ENCODE measurements around the gene LAMA2. TPM values are rescaled to one million over a fixed set of nuclear protein-coding genes. Genes with fewer than 3 reads are reported as not detected.

The LAMA2 gene
- total RNA-seq, 3 donors from 2014 or later (not counting 1 experiment from before 2014, with no cell fraction given), result 2.1 to 5.3 (median 3.6) TPM

- no peaks in the 10 kb centered on the region for H3K9me3 Mint-ChIP-seq
- peaks cover 0 to 5% of the 10 kb centered on the region in 2 donors for H3K27me3 Mint-ChIP-seq (ENCODE audit: low read depth in 2 of 2)
- 100% methylated on average over 1 of the region's 2 CpGs for WGBS (ENCODE audit: insufficient coverage)
- H3K27ac Mint-ChIP-seq, result no peak overlapping the region
- no peak for TF ChIP-seq CTCF (IDR thresholded peaks at IDR 0.05)
- H3K4me3 ChIP-seq (ENCODE audit: low read length), result no peak overlapping the region
- H3K27me3 ChIP-seq (ENCODE audit: control insufficient read depth, insufficient read depth, low read length), result no peaks in the 10 kb centered on the region
- H3K36me3 ChIP-seq (ENCODE audit: control insufficient read depth, insufficient read depth, low read length), result peaks cover 2% of the 10 kb centered on the region
- ATAC-seq (no peak), DNase-seq (no peak)
- peaks cover 14% of the 10 kb centered on the region for H3K36me3 Mint-ChIP-seq
- no peaks in the 10 kb centered on the region for H3K9me3 ChIP-seq (ENCODE audit: control insufficient read depth, insufficient read depth, low read length)
- intact Hi-C loops (cut with micrococcal nuclease), result no loop called here
- H3K4me1 Mint-ChIP-seq, result no peaks in the 10 kb centered on the region
- no peak overlapping the region for H3K4me3 Mint-ChIP-seq
- no peaks in the 10 kb centered on the region for H3K4me1 ChIP-seq (ENCODE audit: control insufficient read depth, insufficient read depth, low read length)
- no peak overlapping the region for H3K27ac ChIP-seq (ENCODE audit: low read length)
Measured at GRCh38 chr6:129515004-129515403, 632.1 kb downstream of the LAMA2 start.

- intact Hi-C loops (cut with micrococcal nuclease), result no loop called here
- no peaks in the 10 kb centered on the region for H3K9me3 Mint-ChIP-seq
- Histone ChIP-seq H3K4me1 (ENCODE audit: control insufficient read depth, insufficient read depth, low read length) (no peaks in the 10 kb centered on the region), H3K27ac (ENCODE audit: low read length) (no peak overlapping the region), H3K36me3 (ENCODE audit: control insufficient read depth, insufficient read depth, low read length) (peaks cover 2% of the 10 kb centered on the region), H3K9me3 (ENCODE audit: control insufficient read depth, insufficient read depth, low read length) (no peaks in the 10 kb centered on the region), H3K4me3 (ENCODE audit: low read length) (no peak overlapping the region), H3K27me3 (ENCODE audit: control insufficient read depth, insufficient read depth, low read length) (no peaks in the 10 kb centered on the region)
- H3K36me3 Mint-ChIP-seq, result peaks cover 6% of the 10 kb centered on the region
- TF ChIP-seq CTCF (IDR thresholded peaks at IDR 0.05), result no peak
- DNase-seq (no peak), ATAC-seq (no peak)
- H3K27ac Mint-ChIP-seq, result no peak overlapping the region
- WGBS (ENCODE audit: insufficient coverage), result 96% methylated on average over 3 of the region's 3 CpGs
- no peak overlapping the region for H3K4me3 Mint-ChIP-seq
- H3K4me1 Mint-ChIP-seq, result no peaks in the 10 kb centered on the region
- peaks cover 0 to 5% of the 10 kb centered on the region in 2 donors for H3K27me3 Mint-ChIP-seq (ENCODE audit: low read depth in 2 of 2)
Measured at GRCh38 chr6:129516005-129516404, 633.1 kb downstream of the LAMA2 start.

- Mint-ChIP-seq H3K27ac (no peak overlapping the region), H3K4me1 (no peaks in the 10 kb centered on the region), H3K9me3 (no peaks in the 10 kb centered on the region), H3K4me3 (no peak overlapping the region), H3K36me3 (no peaks in the 10 kb centered on the region), H3K27me3 (ENCODE audit: low read depth in 2 of 2) (no peaks in the 10 kb centered on the region)
- Histone ChIP-seq H3K9me3 (ENCODE audit: control insufficient read depth, insufficient read depth, low read length) (no peaks in the 10 kb centered on the region), H3K36me3 (ENCODE audit: control insufficient read depth, insufficient read depth, low read length) (peaks cover 2% of the 10 kb centered on the region), H3K4me1 (ENCODE audit: control insufficient read depth, insufficient read depth, low read length) (no peaks in the 10 kb centered on the region), H3K27me3 (ENCODE audit: control insufficient read depth, insufficient read depth, low read length) (no peaks in the 10 kb centered on the region), H3K27ac (ENCODE audit: low read length) (no peak overlapping the region), H3K4me3 (ENCODE audit: low read length) (no peak overlapping the region)
- no peak for TF ChIP-seq CTCF (IDR thresholded peaks at IDR 0.05)
- intact Hi-C loops (cut with micrococcal nuclease), result no loop called here
- DNase-seq (no peak), ATAC-seq (no peak)
- WGBS (ENCODE audit: insufficient coverage), result no CpG with 5 or more reads among the region's 1 CpG
Measured at GRCh38 chr6:129516787-129517186, 633.8 kb downstream of the LAMA2 start.

GRCh38 chr6:129517288-129517687 lies 634.4 kb downstream of the LAMA2 start:
- no peak for ATAC-seq
- no peak overlapping the region for H3K27ac ChIP-seq (ENCODE audit: low read length)

More at GRCh38 chr6:129517288-129517687, 634.4 kb downstream of the LAMA2 start:
- Histone ChIP-seq H3K4me3 (ENCODE audit: low read length) (no peak overlapping the region), H3K9me3 (ENCODE audit: control insufficient read depth, insufficient read depth, low read length) (no peaks in the 10 kb centered on the region), H3K27me3 (ENCODE audit: control insufficient read depth, insufficient read depth, low read length) (no peaks in the 10 kb centered on the region), H3K36me3 (ENCODE audit: control insufficient read depth, insufficient read depth, low read length) (peaks cover 2% of the 10 kb centered on the region), H3K4me1 (ENCODE audit: control insufficient read depth, insufficient read depth, low read length) (no peaks in the 10 kb centered on the region)
- no peak for DNase-seq
- TF ChIP-seq CTCF (IDR thresholded peaks at IDR 0.05), result no peak
- H3K9me3 Mint-ChIP-seq, result no peaks in the 10 kb centered on the region
- no peak overlapping the region for H3K4me3 Mint-ChIP-seq
- no peak overlapping the region for H3K27ac Mint-ChIP-seq
- intact Hi-C loops (cut with micrococcal nuclease), result no loop called here
- H3K4me1 Mint-ChIP-seq, result no peaks in the 10 kb centered on the region
- WGBS (ENCODE audit: insufficient coverage), result no CpG with 5 or more reads among the region's 2 CpGs
- no peaks in the 10 kb centered on the region for H3K36me3 Mint-ChIP-seq
- H3K27me3 Mint-ChIP-seq (ENCODE audit: low read depth in 2 of 2), result no peaks in the 10 kb centered on the region
